Measurements from ENCODE around the gene CLEC2A. TPM values are rescaled to one million over a fixed set of nuclear protein-coding genes. Genes with fewer than 3 reads are reported as not detected.

Gene CLEC2A
- total RNA-seq, 2 experiments from 2014 or later: not detected

- Histone ChIP-seq H3K4me1 (ENCODE audit: insufficient read depth, low read length, poor library complexity, severe bottlenecking) (peaks cover 34% of the 10 kb centered on the region), H3K27ac (ENCODE audit: low read depth, low read length, poor library complexity, severe bottlenecking) (no peak overlapping the region), H4K20me1 (ENCODE audit: insufficient read depth, low read length) (no peaks in the 10 kb centered on the region), H3K4me3 (ENCODE audit: low read depth, low read length, poor library complexity, severe bottlenecking) (peak overlapping the region; percentile 11), H3K9me3 (ENCODE audit: low read length) (peaks cover 12% of the 10 kb centered on the region; the same call in 1 of the 2 replicates), H3K36me3 (ENCODE audit: insufficient read depth, low read length) (no peaks in the 10 kb centered on the region; the same call in 1 of the 2 replicates), H2AFZ (ENCODE audit: low read length) (peak overlapping the region; percentile 72; the same call in 1 of the 2 replicates), H3K4me2 (ENCODE audit: low read length) (peak overlapping the region; percentile 75), H3K79me2 (ENCODE audit: insufficient read depth, low read depth, low read length) (peaks cover 26% of the 10 kb centered on the region; the same call in 1 of the 2 replicates), H3K9me2 (ENCODE audit: insufficient read depth, low read length) (no peaks in the 10 kb centered on the region)
- BruUV-seq (replicated peaks): no TSS peak
- TF ChIP-seq, protein P1, sequence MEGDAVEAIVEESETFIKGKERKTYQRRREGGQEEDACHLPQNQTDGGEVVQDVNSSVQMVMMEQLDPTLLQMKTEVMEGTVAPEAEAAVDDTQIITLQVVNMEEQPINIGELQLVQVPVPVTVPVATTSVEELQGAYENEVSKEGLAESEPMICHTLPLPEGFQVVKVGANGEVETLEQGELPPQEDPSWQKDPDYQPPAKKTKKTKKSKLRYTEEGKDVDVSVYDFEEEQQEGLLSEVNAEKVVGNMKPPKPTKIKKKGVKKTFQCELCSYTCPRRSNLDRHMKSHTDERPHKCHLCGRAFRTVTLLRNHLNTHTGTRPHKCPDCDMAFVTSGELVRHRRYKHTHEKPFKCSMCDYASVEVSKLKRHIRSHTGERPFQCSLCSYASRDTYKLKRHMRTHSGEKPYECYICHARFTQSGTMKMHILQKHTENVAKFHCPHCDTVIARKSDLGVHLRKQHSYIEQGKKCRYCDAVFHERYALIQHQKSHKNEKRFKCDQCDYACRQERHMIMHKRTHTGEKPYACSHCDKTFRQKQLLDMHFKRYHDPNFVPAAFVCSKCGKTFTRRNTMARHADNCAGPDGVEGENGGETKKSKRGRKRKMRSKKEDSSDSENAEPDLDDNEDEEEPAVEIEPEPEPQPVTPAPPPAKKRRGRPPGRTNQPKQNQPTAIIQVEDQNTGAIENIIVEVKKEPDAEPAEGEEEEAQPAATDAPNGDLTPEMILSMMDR (conservative IDR thresholded peaks at IDR 0.05; ENCODE audit: low read length): no peak
- TF ChIP-seq EZH2phosphoT487 (IDR thresholded peaks at IDR 0.05; ENCODE audit: borderline replicate concordance, low read depth, low read length): no peak
- ChIA-PET POLR2A (interaction anchor here (0.7 kb wide), 1 partner anchor 217 kb away, joined by 7 read pairs; no protein-coding TSS in a partner anchor), CTCF (ENCODE audit: unreplicated experiment) (no interaction called here)
- intact Hi-C loops (cut with micrococcal nuclease; ENCODE audit: unreplicated experiment): loop anchor here (5.0 kb wide), 1 partner anchor 113 kb away; no protein-coding TSS in a partner anchor
- DNase-seq (ENCODE audit: low spot score): no peak
Measured at GRCh38 chr12:9864913-9865675, 67.1 kb downstream of the CLEC2A start.

Other genes with a start within 250 kb of the CLEC2A start
- 68.4 and 73.3 TPM in 2 replicates for gene CLECL1, start 199.3 kb downstream of the CLEC2A start, total RNA-seq (2014; rRNA removed; shearing (Covaris generic))
- gene CLECL1, start 199.3 kb downstream of the CLEC2A start, total RNA-seq (2022): 106 and 114 TPM in 2 replicates
- 12.3 and 13.7 TPM in 2 replicates for gene CD69, start 171.5 kb downstream of the CLEC2A start, total RNA-seq (2014; rRNA removed; shearing (Covaris generic))
- 9.7 and 10.3 TPM in 2 replicates for gene CD69, start 171.5 kb downstream of the CLEC2A start, total RNA-seq (2022)
- gene KLRF1, start 104.9 kb downstream of the CLEC2A start, total RNA-seq (2014; rRNA removed; shearing (Covaris generic)): not detected in 2 replicates
- 0.46 TPM in 1 of 2 replicates, not detected in the other for gene KLRF1, start 104.9 kb downstream of the CLEC2A start, total RNA-seq (2022)
- 2.3 and 3.1 TPM in 2 replicates for gene CLEC2B, start 63.0 kb downstream of the CLEC2A start, total RNA-seq (2014; rRNA removed; shearing (Covaris generic))
- gene CLEC2B, start 63.0 kb downstream of the CLEC2A start, total RNA-seq (2022): 1.8 and 2.2 TPM in 2 replicates
- gene KLRF2, start 50.9 kb downstream of the CLEC2A start, total RNA-seq (2014; rRNA removed; shearing (Covaris generic)): not detected in 2 replicates
- gene KLRF2, start 50.9 kb downstream of the CLEC2A start, total RNA-seq (2022): not detected in 2 replicates
- not detected in 2 replicates for gene CLEC12A, start 39.0 kb upstream of the CLEC2A start, total RNA-seq (2014; rRNA removed; shearing (Covaris generic))
- not detected in 2 replicates for gene CLEC12A, start 39.0 kb upstream of the CLEC2A start, total RNA-seq (2022)
- not detected in 2 replicates for gene CLEC1B, start 66.8 kb upstream of the CLEC2A start, total RNA-seq (2014; rRNA removed; shearing (Covaris generic))
- not detected in 2 replicates for gene CLEC1B, start 66.8 kb upstream of the CLEC2A start, total RNA-seq (2022)
- not detected in 2 replicates for gene CLEC12B, start 78.3 kb upstream of the CLEC2A start, total RNA-seq (2014; rRNA removed; shearing (Covaris generic))
- not detected in 2 replicates for gene CLEC12B, start 78.3 kb upstream of the CLEC2A start, total RNA-seq (2022)
- not detected in 2 replicates for gene CLEC9A, start 98.3 kb upstream of the CLEC2A start, total RNA-seq (2014; rRNA removed; shearing (Covaris generic))
- not detected in 2 replicates for gene CLEC9A, start 98.3 kb upstream of the CLEC2A start, total RNA-seq (2022)
- gene CLEC1A, start 166.6 kb upstream of the CLEC2A start, total RNA-seq (2014; rRNA removed; shearing (Covaris generic)): not detected in 2 replicates
- not detected in 2 replicates for gene CLEC1A, start 166.6 kb upstream of the CLEC2A start, total RNA-seq (2022)
- gene CLEC7A, start 197.8 kb upstream of the CLEC2A start, total RNA-seq (2014; rRNA removed; shearing (Covaris generic)): not detected in 2 replicates
- not detected in 2 replicates for gene CLEC7A, start 197.8 kb upstream of the CLEC2A start, total RNA-seq (2022)
- not detected in 2 replicates for gene OLR1, start 239.8 kb upstream of the CLEC2A start, total RNA-seq (2014; rRNA removed; shearing (Covaris generic))
- not detected in 2 replicates for gene OLR1, start 239.8 kb upstream of the CLEC2A start, total RNA-seq (2022)
- gene TMEM52B, start 246.7 kb upstream of the CLEC2A start, total RNA-seq (2014; rRNA removed; shearing (Covaris generic)): not detected in 2 replicates
- gene TMEM52B, start 246.7 kb upstream of the CLEC2A start, total RNA-seq (2022): 0.21 and 0.22 TPM in 2 replicates

All from OCI-LY7 (cell line).